ENCODE measurements around the gene EPN3. TPM values are rescaled to one million over a fixed set of nuclear protein-coding genes. Genes with fewer than 3 reads are reported as not detected.

The EPN3 gene
- total RNA-seq, 2 experiments from 2014 or later: not detected

- peaks cover 17% of the 10 kb centered on the region for H3K4me1 Mint-ChIP-seq (ENCODE audit: low read depth)
- no peaks in the 10 kb centered on the region for H3K9me3 Mint-ChIP-seq
- no peak for DNase-seq
- CTCF ChIA-PET: interaction anchor here (1.1 to 1.5 kb wide), 3 partner anchors 9 to 93 kb away, joined by 3 to 4 read pairs (median 4); no protein-coding TSS in a partner anchor
- TF ChIP-seq CTCF (IDR thresholded peaks at IDR 0.05): no peak
- no peak for ATAC-seq
- no peak overlapping the region for H3K27ac Mint-ChIP-seq
- peaks cover 52% of the 10 kb centered on the region for H3K27me3 Mint-ChIP-seq
- no peaks in the 10 kb centered on the region for H3K36me3 Mint-ChIP-seq (ENCODE audit: low read depth)
- intact Hi-C loops (cut with micrococcal nuclease): no loop called here
- H3K4me3 Mint-ChIP-seq: no peak overlapping the region
- POLR2A ChIA-PET: no interaction called here
Observed at GRCh38 chr17:50533185-50533584, 650 bp downstream of the EPN3 start.

- Mint-ChIP-seq H3K9me3 (no peaks in the 10 kb centered on the region), H3K4me1 (ENCODE audit: low read depth) (peaks cover 17% of the 10 kb centered on the region), H3K4me3 (no peak overlapping the region), H3K36me3 (ENCODE audit: low read depth) (no peaks in the 10 kb centered on the region), H3K27me3 (peaks cover 52% of the 10 kb centered on the region), H3K27ac (no peak overlapping the region)
- ChIA-PET POLR2A (no interaction called here), CTCF (interaction anchor here (1.1 to 1.3 kb wide), 2 partner anchors 9 to 92 kb away, joined by 3 to 4 read pairs; no protein-coding TSS in a partner anchor)
- ATAC-seq (no peak), DNase-seq (no peak)
- no peak for TF ChIP-seq CTCF (IDR thresholded peaks at IDR 0.05)
- intact Hi-C loops (cut with micrococcal nuclease): no loop called here
Observed at GRCh38 chr17:50533720-50534148, 1.2 kb downstream of the EPN3 start.

- H3K27ac Mint-ChIP-seq: no peak overlapping the region
- no peaks in the 10 kb centered on the region for H3K9me3 Mint-ChIP-seq
- H3K4me3 Mint-ChIP-seq: no peak overlapping the region
- H3K4me1 Mint-ChIP-seq (ENCODE audit: low read depth): peaks cover 17% of the 10 kb centered on the region
- ATAC-seq: peak; percentile 82
- TF ChIP-seq CTCF (IDR thresholded peaks at IDR 0.05): peak; percentile 18
- peaks cover 49% of the 10 kb centered on the region for H3K27me3 Mint-ChIP-seq
- POLR2A ChIA-PET: no interaction called here
- intact Hi-C loops (cut with micrococcal nuclease): no loop called here
- CTCF ChIA-PET: interaction anchor here (1.3 kb wide), 1 partner anchor 8 kb away, joined by 4 read pairs; no protein-coding TSS in a partner anchor
- peak; percentile 54 for DNase-seq
- no peaks in the 10 kb centered on the region for H3K36me3 Mint-ChIP-seq (ENCODE audit: low read depth)
Observed at GRCh38 chr17:50534222-50534978, 1.9 kb downstream of the EPN3 start.

GRCh38 chr17:50534979-50535326 is 2.4 kb downstream of the EPN3 start:
- no peak for TF ChIP-seq CTCF (IDR thresholded peaks at IDR 0.05)
- DNase-seq (no peak), ATAC-seq (no peak)
- intact Hi-C loops (cut with micrococcal nuclease): no loop called here
- peaks cover 17% of the 10 kb centered on the region for H3K4me1 Mint-ChIP-seq (ENCODE audit: low read depth)
- peaks cover 43% of the 10 kb centered on the region for H3K27me3 Mint-ChIP-seq
- no peak overlapping the region for H3K4me3 Mint-ChIP-seq
- H3K9me3 Mint-ChIP-seq: no peaks in the 10 kb centered on the region
- no peaks in the 10 kb centered on the region for H3K36me3 Mint-ChIP-seq (ENCODE audit: low read depth)
- H3K27ac Mint-ChIP-seq: no peak overlapping the region
- POLR2A ChIA-PET: no interaction called here
- CTCF ChIA-PET: no interaction called here

GRCh38 chr17:50535407-50535806 is 2.9 kb downstream of the EPN3 start:
- POLR2A ChIA-PET: no interaction called here
- no peak for DNase-seq
- CTCF ChIA-PET: interaction anchor here (0.7 kb wide), 1 partner anchor 56 kb away, joined by 3 read pairs; no protein-coding TSS in a partner anchor
- Mint-ChIP-seq H3K9me3 (no peaks in the 10 kb centered on the region), H3K27ac (no peak overlapping the region), H3K4me3 (no peak overlapping the region), H3K36me3 (ENCODE audit: low read depth) (no peaks in the 10 kb centered on the region), H3K4me1 (ENCODE audit: low read depth) (peaks cover 17% of the 10 kb centered on the region), H3K27me3 (peaks cover 42% of the 10 kb centered on the region)
- no peak for ATAC-seq
- intact Hi-C loops (cut with micrococcal nuclease): no loop called here
- TF ChIP-seq CTCF (IDR thresholded peaks at IDR 0.05): no peak

Data from activated CD8-positive, alpha-beta T cell treated with anti-CD3 and anti-CD28 coated beads for 36 hours (primary cell).